Fibroblast of pulmonary artery (primary cell): ENCODE data around the gene TM4SF18.

ENCODE experiments used
- DNase-seq: peaks from one replicate; pipeline ENCODE4 v3.0.0-alpha.2; 2010; ENCODE audit warnings: low read depth
- H3K4me3 ChIP-seq: replicated peaks from 2 replicates; pipeline ENCODE4 v1.5.1; 2011; ENCODE audit warnings: low read depth, mild to moderate bottlenecking, control low read depth, low read length, moderate library complexity
- CTCF ChIP-seq: IDR thresholded peaks from 2 replicates; pipeline ENCODE4 v1.5.1; 2011; ENCODE audit warnings: mild to moderate bottlenecking, control low read depth, low read length, inconsistent platforms; ENCODE audit errors: missing control alignments

The TM4SF18 gene

GRCh38 chr3:149356044-149356592 lies 22.7 kb upstream of the TM4SF18 start:
- peak; percentile 13 for DNase-seq
- H3K4me3 ChIP-seq = no peak overlapping the region
- no peak for TF ChIP-seq CTCF

- TF ChIP-seq CTCF = no peak
- H3K4me3 ChIP-seq = no peak overlapping the region
- peak; percentile 29 for DNase-seq
Observed at GRCh38 chr3:149353581-149354184, 20.2 kb upstream of the TM4SF18 start.

- H3K4me3 ChIP-seq = no peak overlapping the region
- peak; percentile 80 for TF ChIP-seq CTCF
- DNase-seq = peak; percentile 77
Observed at GRCh38 chr3:149352556-149352955, 19.1 kb upstream of the TM4SF18 start.

GRCh38 chr3:149343951-149344350 lies 10.5 kb upstream of the TM4SF18 start:
- DNase-seq = no peak
- TF ChIP-seq CTCF = no peak

GRCh38 chr3:149342413-149343380 lies 9.3 kb upstream of the TM4SF18 start:
- peak; percentile 82 for DNase-seq
- no peak for TF ChIP-seq CTCF
- no peak overlapping the region for H3K4me3 ChIP-seq

More at GRCh38 chr3:149343951-149344350, 10.5 kb upstream of the TM4SF18 start:
- H3K4me3 ChIP-seq = no peak overlapping the region

- no peak for TF ChIP-seq CTCF
- DNase-seq = peak; percentile 58
- peak overlapping the region; percentile 2 for H3K4me3 ChIP-seq
Observed at GRCh38 chr3:149340310-149340933, 7.0 kb upstream of the TM4SF18 start.
